ENCODE data around the gene VPS37C. TPM values are rescaled to one million over a fixed set of nuclear protein-coding genes. Genes with fewer than 3 reads are reported as not detected.
"Not testable (repeated sequence)": the region's sequence is repeated elsewhere in the genome, so short reads cannot be mapped to it uniquely, and the experiment has no call there.

The VPS37C gene
- total RNA-seq, 1 experiment from 2014 or later: 22.9 TPM

GRCh38 chr11:61186504-61186903 lies 25.3 kb upstream of the VPS37C start:
- no peak overlapping the region for H3K4me3 ChIP-seq
- no peaks in the 10 kb centered on the region for H3K9me3 ChIP-seq

GRCh38 chr11:61183645-61184044 lies 22.4 kb upstream of the VPS37C start:
- no peaks in the 10 kb centered on the region for H3K9me3 ChIP-seq
- DNase-seq: no peak
- H3K36me3 ChIP-seq: no peaks in the 10 kb centered on the region
- no peak overlapping the region for H3K4me3 ChIP-seq
- no peaks in the 10 kb centered on the region; the same call in 1 of the 2 replicates for H3K27me3 ChIP-seq

More at GRCh38 chr11:61186504-61186903, 25.3 kb upstream of the VPS37C start:
- Histone ChIP-seq H3K36me3 (no peaks in the 10 kb centered on the region), H3K27me3 (no peaks in the 10 kb centered on the region)
- DNase-seq: no peak

- no peak for DNase-seq
- Histone ChIP-seq H3K4me3 (no peak overlapping the region), H3K36me3 (no peaks in the 10 kb centered on the region), H3K9me3 (no peaks in the 10 kb centered on the region), H3K27me3 (no peaks in the 10 kb centered on the region; the same call in 1 of the 2 replicates)
Observed at GRCh38 chr11:61181489-61181888, 20.3 kb upstream of the VPS37C start.

GRCh38 chr11:61180205-61180604 lies 19.0 kb upstream of the VPS37C start:
- not testable (repeated sequence) for H3K9me3 ChIP-seq, DNase-seq, H3K27me3 ChIP-seq, H3K4me3 ChIP-seq, H3K36me3 ChIP-seq

GRCh38 chr11:61176446-61176845 lies 15.2 kb upstream of the VPS37C start:
- Histone ChIP-seq H3K27me3 (peaks cover 3% of the 10 kb centered on the region), H3K4me3 (no peak overlapping the region), H3K36me3 (no peaks in the 10 kb centered on the region), H3K9me3 (no peaks in the 10 kb centered on the region)
- no peak for DNase-seq

- Histone ChIP-seq H3K27me3 (peaks cover 3% of the 10 kb centered on the region), H3K36me3 (no peaks in the 10 kb centered on the region), H3K9me3 (no peaks in the 10 kb centered on the region), H3K4me3 (no peak overlapping the region)
- DNase-seq: no peak
Observed at GRCh38 chr11:61174949-61175348, 13.7 kb upstream of the VPS37C start.

GRCh38 chr11:61174273-61174672 lies 13.0 kb upstream of the VPS37C start:
- no peak for DNase-seq
- peaks cover 3% of the 10 kb centered on the region for H3K27me3 ChIP-seq
- H3K36me3 ChIP-seq: no peaks in the 10 kb centered on the region
- no peak overlapping the region for H3K4me3 ChIP-seq
- H3K9me3 ChIP-seq: no peaks in the 10 kb centered on the region

- no peak for DNase-seq
- Histone ChIP-seq H3K9me3 (no peaks in the 10 kb centered on the region), H3K36me3 (no peaks in the 10 kb centered on the region), H3K4me3 (no peak overlapping the region), H3K27me3 (peaks cover 3% of the 10 kb centered on the region)
Observed at GRCh38 chr11:61173456-61173855, 12.2 kb upstream of the VPS37C start.

GRCh38 chr11:61172888-61173287 lies 11.7 kb upstream of the VPS37C start:
- peaks cover 3% of the 10 kb centered on the region for H3K27me3 ChIP-seq
- H3K36me3 ChIP-seq: no peaks in the 10 kb centered on the region
- H3K4me3 ChIP-seq: no peak overlapping the region
- H3K9me3 ChIP-seq: no peaks in the 10 kb centered on the region
- DNase-seq: no peak

- H3K36me3 ChIP-seq: no peaks in the 10 kb centered on the region
- H3K9me3 ChIP-seq: no peaks in the 10 kb centered on the region
- H3K4me3 ChIP-seq: no peak overlapping the region
- DNase-seq: no peak
- H3K27me3 ChIP-seq: peaks cover 3% of the 10 kb centered on the region
Observed at GRCh38 chr11:61172356-61172755, 11.1 kb upstream of the VPS37C start.

GRCh38 chr11:61171907-61172306 lies 10.7 kb upstream of the VPS37C start:
- Histone ChIP-seq H3K9me3 (no peaks in the 10 kb centered on the region), H3K27me3 (peaks cover 3% of the 10 kb centered on the region), H3K36me3 (no peaks in the 10 kb centered on the region), H3K4me3 (no peak overlapping the region)
- no peak for DNase-seq

- peaks cover 3% of the 10 kb centered on the region for H3K27me3 ChIP-seq
- no peaks in the 10 kb centered on the region for H3K36me3 ChIP-seq
- H3K4me3 ChIP-seq: no peak overlapping the region
- no peak for DNase-seq
- no peaks in the 10 kb centered on the region for H3K9me3 ChIP-seq
Observed at GRCh38 chr11:61170566-61170965, 9.3 kb upstream of the VPS37C start.

- H3K9me3 ChIP-seq: no peaks in the 10 kb centered on the region
- no peaks in the 10 kb centered on the region for H3K36me3 ChIP-seq
- no peak overlapping the region for H3K4me3 ChIP-seq
- no peak for DNase-seq
- no peaks in the 10 kb centered on the region for H3K27me3 ChIP-seq
Observed at GRCh38 chr11:61168800-61169199, 7.6 kb upstream of the VPS37C start.

- no peaks in the 10 kb centered on the region for H3K27me3 ChIP-seq
- H3K4me3 ChIP-seq: no peak overlapping the region
- H3K36me3 ChIP-seq: no peaks in the 10 kb centered on the region
Observed at GRCh38 chr11:61168042-61168688, 6.9 kb upstream of the VPS37C start.

GRCh38 chr11:61166331-61166730 lies 5.1 kb upstream of the VPS37C start:
- not testable (repeated sequence) for DNase-seq, H3K4me3 ChIP-seq, H3K27me3 ChIP-seq

More at GRCh38 chr11:61168042-61168688, 6.9 kb upstream of the VPS37C start:
- DNase-seq: no peak
- no peaks in the 10 kb centered on the region for H3K9me3 ChIP-seq

GRCh38 chr11:61165785-61166184 lies 4.6 kb upstream of the VPS37C start:
- not testable (repeated sequence) for H3K9me3 ChIP-seq, H3K27me3 ChIP-seq, H3K36me3 ChIP-seq, DNase-seq, H3K4me3 ChIP-seq

More at GRCh38 chr11:61166331-61166730, 5.1 kb upstream of the VPS37C start:
- H3K36me3 ChIP-seq, H3K9me3 ChIP-seq: not testable (repeated sequence)

GRCh38 chr11:61164606-61165424 lies 3.6 kb upstream of the VPS37C start:
- Histone ChIP-seq H3K36me3 (no peaks in the 10 kb centered on the region; the same call in 1 of the 2 replicates), H3K27me3 (no peaks in the 10 kb centered on the region), H3K9me3 (no peaks in the 10 kb centered on the region), H3K4me3 (no peak overlapping the region)
- DNase-seq: no peak

Measured in MG63 (cell line).